Colon (tissue), 2 donors: Measurements from ENCODE around the gene RILPL1.
"Not testable (repeated sequence)": the region's sequence is repeated elsewhere in the genome, so short reads cannot be mapped to it uniquely, and the experiment has no call there.

ENCODE experiments used
- FAIRE-seq: peaks from 2 replicates; lab custom pipeline; 2012; peaks lifted over from hg19 to GRCh38; lab: Jason Lieb, UNC
- donor health status: control.
- donor health status: control.

RILPL1 gene

DNA sequence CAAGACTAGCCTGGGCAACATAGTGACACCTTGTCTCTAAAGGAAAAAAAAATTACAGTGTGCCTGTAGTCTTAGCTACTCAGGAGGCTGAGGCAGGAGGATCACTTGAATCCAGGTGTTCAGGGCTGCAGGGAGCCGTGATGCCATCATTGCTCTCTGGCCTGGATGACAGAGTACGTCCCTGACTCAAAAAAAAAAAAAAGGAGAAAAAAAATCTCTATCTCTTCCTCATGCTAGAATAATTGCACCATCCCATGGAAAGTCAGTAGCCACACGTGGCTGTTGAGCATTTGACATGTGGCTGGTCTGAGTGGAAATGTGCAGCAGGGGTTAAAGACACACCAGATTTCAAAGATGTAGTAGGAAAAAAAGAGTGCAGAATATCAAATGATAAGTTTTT lies 3.8 kb downstream of the RILPL1 start:
- no peak for FAIRE-seq

DNA sequence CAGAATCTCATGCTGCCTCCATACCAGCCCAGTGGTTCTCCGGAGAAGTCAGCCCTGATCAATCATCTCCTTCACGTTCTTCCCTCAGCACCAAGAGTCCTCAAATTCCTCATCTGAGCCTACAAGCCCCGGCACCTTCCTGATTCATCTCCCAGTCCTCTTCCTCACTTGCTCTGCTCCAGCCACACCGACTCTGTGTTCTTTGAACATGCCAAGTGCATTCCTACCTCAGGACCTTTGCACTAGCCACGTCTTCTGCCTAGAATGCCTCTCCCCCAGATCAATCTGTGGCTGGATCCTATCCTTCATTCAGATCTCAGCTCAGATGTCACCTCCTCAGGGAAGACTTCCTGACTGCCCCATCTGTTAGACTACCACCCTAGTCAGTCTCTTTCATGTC lies 4.7 kb downstream of the RILPL1 start:
- no peak for FAIRE-seq

DNA sequence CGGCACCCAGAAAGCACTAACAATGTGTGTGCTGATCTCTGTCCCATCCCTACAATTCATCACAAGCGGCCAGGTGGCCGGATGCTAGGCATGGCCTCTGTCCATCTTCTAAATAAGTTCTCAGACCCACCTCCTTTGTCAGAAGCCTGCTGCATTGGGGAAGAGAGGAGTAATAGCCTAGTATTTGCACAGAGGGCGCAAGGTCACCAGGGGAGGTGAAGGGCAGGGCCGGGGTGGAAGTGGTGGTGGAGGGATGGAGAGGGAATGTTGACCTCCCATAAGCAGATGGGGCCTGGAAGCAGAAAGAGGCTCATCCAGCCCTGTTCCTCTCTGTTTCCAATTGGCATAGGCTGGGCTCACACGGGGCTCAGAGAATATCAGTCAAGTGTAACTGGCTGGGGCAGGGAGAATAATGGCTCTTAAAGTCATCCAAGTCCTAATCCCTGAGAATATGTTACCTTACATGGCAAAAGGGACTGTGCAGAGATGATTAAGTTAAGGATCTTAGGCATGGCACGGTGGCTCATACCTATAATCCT lies 6.9 kb downstream of the RILPL1 start:
- no peak for FAIRE-seq

DNA sequence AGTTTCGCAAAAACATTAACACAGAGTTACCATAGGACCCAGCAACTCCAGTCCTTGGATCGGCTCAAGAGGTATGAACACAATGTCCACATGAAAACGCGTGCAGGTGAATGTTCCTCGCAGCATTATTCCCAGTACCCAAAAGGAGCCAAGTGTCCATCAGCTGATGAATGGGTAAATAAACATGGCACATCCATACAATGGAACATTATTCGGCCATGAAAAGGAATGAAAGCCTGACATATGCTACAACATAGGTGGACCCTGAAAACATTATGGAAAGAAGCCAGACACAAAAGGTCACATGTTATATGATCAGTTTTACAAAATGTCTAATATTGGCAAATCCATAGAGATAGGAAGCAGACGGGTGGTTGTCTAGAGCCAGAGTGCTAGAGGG lies 9.1 kb downstream of the RILPL1 start:
- FAIRE-seq: no peak

DNA sequence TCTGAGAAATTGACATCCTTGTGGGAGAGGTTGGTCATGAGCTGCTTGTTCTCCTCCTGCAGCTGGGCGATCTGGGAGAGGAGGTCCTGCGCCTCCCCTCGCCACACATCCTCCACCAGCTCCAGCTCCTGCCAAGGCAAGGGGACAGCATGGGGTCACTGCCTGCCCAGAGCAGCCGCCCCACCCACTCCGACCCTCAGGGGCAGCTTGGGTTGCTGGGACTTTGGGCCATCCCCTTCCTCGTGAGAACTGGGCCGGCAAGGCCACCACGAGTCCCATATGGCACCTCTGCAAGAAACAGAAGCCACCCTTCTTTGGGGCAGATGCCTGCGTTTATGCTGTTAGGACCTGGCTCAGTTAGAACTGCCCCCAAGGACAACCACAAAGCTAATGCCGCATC lies 10.0 kb downstream of the RILPL1 start:
- no peak for FAIRE-seq

DNA sequence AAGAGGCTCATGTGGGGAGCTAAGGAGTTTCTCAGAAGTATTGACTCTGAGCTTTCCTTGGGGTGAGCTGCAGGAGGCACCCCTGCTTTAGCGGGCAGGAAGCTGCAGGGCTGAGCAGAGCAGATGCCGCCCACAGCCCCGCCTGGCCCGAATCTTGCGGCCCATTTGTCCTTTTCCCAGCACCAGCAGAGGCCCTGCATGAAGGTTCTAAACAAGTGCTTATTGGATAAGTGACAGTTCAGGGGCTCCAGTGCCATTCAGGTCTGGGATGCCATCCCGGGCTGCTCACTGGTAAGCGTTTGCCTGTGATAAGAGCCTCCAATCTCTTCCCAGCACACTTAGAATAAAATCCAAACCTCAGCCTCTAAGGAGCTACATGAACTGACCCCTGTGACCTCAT lies 11.4 kb downstream of the RILPL1 start:
- no peak for FAIRE-seq

DNA sequence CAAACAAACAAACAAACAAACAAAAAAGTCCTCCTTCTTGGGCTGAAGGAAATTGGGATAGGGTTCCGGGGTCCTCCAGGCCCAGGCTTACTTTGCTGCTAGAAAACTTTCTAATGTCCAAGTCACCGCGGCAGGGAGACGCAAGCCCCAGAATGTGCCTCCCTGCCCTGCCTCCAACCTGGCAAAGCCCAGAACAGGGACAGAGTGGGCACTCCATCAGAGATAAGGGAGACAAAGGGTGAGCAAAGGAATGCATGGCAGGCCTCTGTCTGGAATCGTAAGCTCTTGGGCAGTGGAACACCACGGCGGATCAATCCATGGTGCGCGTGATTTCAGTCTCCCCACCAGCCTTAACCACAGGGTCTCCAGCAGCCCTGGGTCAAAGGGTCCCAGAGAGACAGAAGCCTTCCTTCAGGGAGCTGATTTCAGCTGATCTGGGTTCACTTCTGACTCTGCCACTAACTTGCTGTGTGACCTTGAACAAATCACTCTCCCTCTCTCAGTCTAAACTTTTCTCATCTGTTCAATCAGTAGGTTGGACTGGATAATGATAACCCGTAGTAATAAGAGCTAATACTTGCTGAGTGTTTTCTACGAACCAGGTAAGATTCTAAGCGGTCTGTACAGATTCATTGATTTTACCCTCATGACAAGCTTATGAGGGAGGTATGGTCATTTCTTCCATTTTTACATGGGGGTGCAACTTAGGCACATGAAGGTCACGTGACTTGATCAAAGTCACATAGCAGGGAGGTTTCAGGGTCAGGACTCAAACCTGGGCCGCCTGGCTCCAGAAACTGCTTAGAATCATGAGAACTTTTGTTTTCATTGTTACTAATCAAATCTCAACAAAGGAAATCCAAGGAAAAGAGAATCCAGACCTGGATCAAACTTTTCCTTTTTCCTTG lies 12.7 kb downstream of the RILPL1 start:
- FAIRE-seq: no peak

DNA sequence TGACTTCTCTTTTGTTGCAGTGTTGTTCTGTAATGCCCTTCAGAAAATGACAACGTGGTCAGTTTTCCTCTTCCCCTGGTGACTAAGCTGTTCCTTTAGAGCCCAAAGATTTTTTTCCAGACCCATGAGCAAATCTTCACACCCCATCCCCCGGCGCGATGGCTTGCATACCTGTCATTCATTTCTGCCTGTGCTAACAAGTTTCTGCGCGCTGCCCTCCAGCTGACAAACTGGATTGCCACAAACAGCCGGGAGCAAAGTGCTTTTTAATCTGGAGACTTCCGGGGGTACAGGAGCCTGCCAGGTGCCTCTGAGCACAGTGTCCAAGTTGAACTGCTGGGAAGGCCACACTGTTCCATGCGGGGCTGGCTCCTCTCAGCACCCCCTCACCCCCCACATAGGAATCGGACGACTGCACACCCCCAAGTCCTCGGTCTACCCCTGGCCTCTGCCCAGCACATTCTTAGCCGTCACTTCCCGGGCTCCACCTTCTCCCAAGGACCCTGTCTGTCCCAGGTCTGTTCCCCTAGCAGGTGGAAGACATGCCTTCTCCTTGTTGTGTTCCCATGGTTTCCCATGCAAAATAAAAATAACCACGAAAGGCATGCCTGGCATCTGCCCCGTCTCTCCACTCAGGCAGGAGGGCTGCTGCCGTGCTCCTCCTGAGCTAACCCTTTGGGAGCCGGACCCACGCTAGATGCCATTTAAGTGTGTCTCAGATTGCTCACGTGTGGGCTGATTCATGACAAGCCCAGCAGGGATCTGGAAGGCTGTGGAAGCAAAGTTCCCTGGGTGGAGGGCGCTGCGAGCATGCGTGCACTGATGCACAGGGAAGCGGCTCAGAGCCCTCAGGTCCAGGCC lies 14.1 kb downstream of the RILPL1 start:
- FAIRE-seq: no peak

DNA sequence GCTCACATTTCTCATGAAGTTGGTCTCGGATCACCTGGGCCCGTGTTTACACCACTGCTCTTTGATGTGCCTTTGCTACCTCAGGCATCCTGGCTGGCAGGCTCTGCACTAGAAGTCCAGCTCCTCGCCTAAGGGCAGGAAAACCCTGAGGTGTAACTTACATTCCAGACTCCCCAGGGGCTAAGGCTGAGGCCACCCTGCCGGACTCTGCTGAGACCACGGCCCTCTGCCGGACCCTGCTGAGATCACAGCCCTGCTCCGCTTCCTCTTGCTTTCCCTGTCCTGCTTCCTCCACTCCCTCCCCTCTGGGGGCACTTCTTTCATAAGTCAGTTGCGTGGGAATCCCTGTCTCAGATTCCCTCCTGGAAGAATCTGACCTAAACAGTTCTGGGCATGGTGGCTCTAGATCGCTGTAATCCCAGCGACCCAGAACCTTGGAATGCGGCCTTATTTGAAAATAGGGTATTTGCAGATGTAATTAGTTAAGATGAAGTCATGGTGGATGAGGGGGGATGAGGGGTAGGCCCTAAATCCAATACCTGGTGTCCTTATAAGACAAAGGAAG lies 17.2 kb downstream of the RILPL1 start:
- no peak for FAIRE-seq

DNA sequence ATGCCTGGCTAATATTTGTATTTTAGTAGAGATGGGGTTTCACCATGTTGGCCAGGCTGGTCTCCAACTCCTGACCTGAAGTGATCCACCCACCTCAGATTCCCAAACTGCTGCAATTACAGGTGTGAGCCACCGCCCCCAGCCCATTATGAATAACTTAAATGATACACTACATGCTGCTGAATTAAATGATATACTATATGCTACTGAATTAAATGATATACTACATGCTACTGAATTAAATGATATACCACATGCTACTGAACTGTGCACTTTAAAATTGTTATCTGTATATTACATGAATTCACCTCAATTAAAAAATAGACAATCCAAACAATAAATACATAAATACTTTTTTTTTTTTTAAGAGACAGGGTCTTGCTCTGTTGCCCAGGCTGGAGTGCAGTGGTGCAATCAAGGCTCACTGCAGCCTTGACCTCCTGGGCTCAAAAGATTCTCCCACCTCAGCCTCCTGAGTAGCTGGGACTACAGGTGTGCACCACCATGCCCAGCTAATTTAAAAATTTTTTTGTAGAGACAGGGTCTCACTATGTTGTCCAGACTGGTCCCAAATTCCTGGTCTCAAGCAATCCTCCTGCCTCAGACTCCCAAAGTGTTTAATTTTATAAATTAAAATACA lies 18.8 kb downstream of the RILPL1 start:
- not testable (repeated sequence) for FAIRE-seq

DNA sequence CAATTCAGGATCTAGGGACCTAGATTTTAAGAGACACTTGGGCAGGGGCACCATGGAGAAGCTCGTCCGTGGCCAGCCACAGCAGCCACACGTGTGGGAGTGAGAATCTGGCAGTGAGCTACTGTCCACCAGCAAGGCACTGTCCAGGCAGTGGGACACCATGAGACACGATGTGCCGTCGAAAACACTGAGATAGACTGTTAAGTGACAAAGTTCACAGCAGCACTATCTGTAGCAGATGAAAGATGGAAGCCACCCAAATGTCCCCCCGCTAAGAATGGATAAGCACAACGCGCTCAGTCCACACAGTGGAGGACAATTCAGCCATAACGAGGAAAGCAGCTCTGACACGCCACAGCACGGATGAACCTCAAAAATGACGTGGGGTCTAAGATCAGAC lies 19.7 kb downstream of the RILPL1 start:
- FAIRE-seq: no peak

DNA sequence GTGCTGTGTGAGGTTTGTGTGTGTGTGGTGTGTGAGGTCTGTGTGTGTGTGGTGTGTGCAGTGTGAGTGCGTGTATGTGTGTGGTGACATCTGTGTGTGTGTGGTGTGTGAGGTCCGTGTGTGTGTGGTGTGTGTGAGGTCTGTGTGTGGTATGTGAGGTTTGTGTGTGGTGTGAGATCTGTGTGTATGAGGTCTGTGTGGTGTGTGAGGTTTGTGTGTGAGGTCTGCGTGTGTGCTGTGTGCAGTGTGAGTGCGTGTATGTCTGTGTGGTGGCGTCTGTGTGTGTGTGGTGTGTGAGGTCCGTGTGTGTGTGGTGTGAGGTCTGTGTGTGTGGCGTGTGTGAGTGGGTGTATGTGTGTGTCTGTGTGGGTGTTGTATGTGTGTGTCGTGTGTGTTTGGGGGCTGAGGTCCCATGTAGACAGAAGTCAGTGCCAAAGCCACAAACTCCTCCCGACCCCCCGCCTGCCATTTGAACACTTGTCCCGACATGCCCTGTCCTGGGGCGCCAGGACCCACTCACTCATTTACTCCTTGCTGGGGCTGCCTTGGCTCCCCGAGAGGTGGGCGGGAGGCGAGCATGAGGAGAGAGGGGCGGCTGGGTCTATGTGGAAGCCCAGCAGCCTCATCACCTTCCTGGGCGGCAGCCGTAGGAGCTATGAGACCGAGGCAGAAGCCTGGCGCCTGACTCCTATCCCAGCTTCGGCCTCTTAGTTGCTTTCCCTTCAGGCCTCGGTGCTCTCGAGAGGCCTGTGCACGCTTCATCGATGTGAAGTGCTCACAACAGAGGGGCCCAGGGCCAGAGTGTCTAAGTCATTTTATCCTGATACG lies 20.5 kb downstream of the RILPL1 start:
- no peak for FAIRE-seq

DNA sequence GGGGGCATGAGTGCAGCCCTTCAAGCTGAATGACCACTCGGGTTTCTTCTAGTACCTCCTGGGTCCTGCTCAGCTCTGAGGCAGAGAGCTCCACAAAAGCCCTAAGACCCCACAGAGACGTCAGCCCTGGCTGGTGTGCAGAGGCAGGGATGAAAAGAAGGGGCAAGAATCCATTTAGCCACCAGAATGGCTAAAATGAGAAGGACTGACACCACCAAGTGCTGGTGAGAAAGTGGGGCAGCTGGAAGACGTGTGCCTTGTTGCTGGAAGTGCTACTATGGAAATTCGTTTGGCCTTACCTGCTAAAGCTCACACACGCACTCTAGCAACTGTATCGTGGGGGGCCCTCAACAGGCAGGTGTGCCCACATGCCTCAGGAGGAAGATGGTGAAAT lies 26.7 kb downstream of the RILPL1 start:
- no peak for FAIRE-seq

DNA sequence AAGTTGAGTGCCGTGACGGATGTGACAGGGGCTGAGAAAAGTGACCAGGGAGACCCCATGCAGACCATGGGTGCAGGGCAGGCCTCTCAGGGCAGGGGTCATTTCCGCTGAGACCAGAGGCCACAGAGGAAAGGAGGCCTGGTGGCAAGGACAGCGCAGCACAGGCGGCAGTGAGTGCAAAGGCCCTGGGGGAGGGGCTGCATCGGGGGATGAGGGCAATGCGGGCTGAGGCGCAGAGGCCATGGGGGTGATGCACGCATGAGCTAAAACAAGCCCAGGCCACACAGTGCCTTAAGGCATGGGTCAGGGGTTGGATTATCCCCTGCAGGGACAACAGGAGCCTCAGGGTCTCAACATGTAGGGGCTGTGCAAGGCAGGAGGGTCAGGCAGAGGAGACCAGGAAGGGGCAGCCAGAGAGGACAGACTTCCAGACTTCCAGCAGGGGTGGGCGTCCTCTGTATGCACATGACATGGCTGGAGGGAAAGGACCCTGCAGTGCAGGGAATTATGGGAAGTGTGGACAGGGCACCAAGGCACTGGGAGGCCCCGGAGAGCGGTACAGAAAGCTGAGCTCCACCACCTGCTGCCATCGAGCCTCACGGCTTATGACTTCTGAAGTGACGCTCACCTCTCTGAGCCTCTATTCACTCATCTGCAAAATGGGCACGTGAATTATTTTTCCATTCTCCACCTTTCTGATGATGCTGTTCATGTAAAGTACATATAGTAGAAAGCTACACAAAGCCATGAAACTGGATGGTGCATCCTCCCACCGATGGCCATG lies 27.3 kb downstream of the RILPL1 start:
- FAIRE-seq: no peak

DNA sequence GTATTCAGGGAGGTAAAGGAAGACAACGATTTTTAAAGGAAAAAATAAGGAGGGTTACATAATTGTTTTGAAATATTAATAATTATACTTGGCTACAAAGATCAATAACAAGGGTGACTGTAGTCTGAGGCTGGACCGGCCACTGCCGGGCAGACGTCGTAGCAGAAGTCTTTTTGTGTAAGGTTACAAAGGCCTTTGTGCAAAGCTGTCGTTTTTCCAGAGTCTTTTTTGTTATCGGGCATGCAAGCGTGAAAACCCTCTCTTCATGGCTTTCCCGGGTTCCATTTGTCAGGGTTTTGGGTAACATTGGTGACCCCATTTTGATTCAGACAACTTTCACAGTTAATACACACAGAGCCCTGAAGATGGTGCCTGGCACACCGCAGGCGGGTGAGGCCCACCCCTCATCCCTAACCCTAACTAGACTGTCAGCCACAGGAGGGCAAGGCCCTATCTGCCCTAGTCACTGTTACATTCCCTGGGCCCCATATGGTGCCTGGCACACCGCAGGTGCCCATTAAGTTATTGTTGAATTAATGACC lies 31.3 kb downstream of the RILPL1 start:
- FAIRE-seq: no peak

DNA sequence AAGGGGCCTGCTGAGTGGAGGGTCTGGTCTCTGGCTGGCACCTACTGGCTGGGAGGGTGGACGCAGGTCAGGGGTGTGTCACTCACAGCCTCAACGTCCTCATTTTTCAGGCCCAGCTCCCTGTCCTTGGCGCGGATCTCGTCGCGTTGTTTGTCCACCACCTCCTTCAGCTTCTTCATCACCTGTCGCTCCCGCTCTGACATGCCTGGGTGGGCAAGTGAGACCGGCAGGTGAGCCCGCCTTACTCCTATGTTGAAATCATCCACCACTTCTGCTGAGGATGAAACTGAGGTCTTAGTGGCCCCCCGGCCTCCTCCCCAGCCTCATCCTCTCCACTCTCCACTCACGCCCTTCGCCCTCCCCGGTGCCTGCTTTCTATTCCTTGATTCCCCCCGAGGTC lies 34.2 kb downstream of the RILPL1 start:
- FAIRE-seq: no peak

DNA sequence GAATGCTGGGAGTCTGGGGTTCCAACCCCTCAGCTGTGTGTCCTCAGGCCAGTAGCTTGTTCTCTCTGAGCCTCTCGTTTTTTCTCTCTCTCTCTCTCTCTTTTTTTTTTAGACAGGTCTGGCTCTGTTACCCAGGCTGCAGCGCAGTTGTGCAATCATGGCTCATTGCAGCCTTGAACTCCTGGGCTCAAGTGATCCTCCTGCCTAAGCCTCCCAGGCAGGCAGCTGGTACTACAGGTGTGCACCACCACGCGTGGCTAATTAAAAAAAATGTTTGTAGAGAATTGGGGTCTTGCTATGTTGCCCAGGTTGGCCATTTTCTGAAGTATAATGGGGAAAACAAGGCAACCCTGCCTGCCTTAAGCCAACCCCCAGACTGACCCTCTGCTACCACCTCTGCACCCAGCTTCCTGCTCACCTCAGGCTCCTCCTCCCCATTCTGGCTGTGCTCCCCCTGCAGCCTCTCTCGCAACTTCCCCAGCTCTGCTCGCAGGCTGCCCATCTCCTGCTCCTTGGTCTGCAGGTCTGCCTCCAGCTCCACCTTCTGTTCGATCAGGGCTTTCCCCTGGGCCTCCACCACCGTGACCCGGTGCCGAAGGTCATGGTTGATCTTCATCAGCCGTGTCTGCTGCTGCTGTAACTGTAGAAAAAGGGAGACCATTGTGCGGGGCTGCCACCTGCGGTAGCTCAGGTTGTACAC lies 35.2 kb downstream of the RILPL1 start:
- FAIRE-seq: no peak

DNA sequence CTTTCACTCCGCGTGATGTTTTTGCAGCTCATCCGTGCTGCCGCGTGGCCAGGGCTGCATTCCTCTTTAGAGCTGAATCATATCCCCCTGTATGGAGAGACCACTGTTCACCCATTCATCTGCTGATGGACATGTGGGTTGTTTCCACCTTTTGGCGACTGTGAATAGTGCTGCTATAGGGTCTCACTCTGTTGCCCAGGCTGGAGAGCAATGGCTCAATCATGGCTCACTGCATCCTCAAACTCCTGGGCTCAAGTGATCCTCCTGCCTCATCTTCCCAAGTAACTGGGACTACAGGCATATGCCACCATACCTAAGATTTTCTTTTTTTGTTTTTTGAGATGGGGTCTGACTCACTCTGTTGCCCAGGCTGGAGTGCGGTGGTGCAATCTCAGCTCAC lies 36.5 kb downstream of the RILPL1 start:
- no peak for FAIRE-seq

DNA sequence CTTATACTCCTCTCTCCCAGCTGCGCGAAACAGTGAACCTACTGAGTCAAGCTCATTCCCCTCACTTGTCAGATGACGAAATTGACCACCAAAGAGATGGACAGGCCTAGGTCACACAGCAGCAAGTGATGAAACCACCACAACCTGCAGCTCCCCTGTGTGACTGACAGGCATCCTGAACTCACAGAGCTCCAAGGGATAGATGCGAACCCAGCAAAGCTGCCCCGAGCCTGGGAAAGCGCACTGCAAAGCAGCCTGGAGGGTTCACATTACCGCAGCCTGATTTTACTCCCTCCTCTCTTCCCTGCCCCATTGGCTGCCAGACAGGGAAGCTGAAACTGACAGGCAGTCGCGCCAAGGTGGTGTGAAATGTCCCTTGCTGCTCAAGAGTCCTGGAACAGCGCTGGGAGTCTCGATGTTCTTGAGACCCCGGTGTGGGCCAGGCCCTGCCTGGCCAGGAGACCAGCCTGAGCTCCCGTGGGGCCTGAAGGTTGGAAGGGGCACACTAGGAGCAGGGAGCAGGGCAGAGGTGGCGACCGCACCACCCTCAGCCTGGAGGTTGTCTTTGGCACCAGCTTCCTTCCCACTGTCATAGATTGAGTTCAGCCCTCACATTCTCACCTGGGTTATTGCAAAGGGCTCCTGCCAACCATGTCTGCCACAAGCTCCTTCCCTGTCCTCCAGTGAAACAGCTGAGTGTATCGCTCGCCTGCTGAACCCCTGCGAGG lies 39.2 kb downstream of the RILPL1 start:
- no peak for FAIRE-seq
